Lung (tissue), 12 donors: ENCODE data around the gene SCUBE3. TPM values are rescaled to one million over a fixed set of nuclear protein-coding genes. Genes with fewer than 3 reads are reported as not detected.

Source experiments
- ATAC-seq: fragments of 200-7000 bp; cut with Tn5 transposase; one replicate; pipeline ENCODE4 v1.9.1; 2020; ENCODE audit warnings: moderate number of reproducible peaks; ENCODE audit not compliant: insufficient read depth, low FRiP score
- DNase-seq, 3 donors: peaks; one replicate each; pipeline ENCODE4 v3.0.0-alpha.2; 2013 to 2017
- H3K27ac ChIP-seq, 2 donors: one replicate each; pipeline ENCODE4 v1.5.1; 2013; ENCODE audit warnings: mild to moderate bottlenecking in 2 of 2, moderate library complexity in 2 of 2, control low read depth in 1 of 2, inconsistent platforms in 1 of 2, low read depth in 1 of 2, low read length in 1 of 2
- H3K27me3 ChIP-seq, 3 donors: one replicate each; pipeline ENCODE4 v1.5.1; 2013; ENCODE audit warnings: low read length in 2 of 3; ENCODE audit not compliant: control insufficient read depth in 3 of 3, insufficient read depth in 3 of 3
- H3K36me3 ChIP-seq, 4 donors: one replicate each; pipeline ENCODE4 v1.5.1; 2013; ENCODE audit warnings: low read length in 4 of 4, mild to moderate bottlenecking in 1 of 4, moderate library complexity in 1 of 4; ENCODE audit not compliant: control insufficient read depth in 4 of 4, insufficient read depth in 4 of 4
- H3K4me1 ChIP-seq, 5 donors: one replicate each; pipeline ENCODE4 v1.5.1; 2013; ENCODE audit warnings: low read length in 5 of 5, mild to moderate bottlenecking in 2 of 5, moderate library complexity in 1 of 5; ENCODE audit not compliant: control insufficient read depth in 5 of 5, insufficient read depth in 5 of 5
- H3K4me3 ChIP-seq: one replicate; pipeline ENCODE4 v1.5.1; 2013; ENCODE audit warnings: mild to moderate bottlenecking, control low read depth, moderate library complexity
- H3K9ac ChIP-seq, 2 donors: one replicate each; pipeline ENCODE4 v1.5.1; 2013; ENCODE audit warnings: low read length in 2 of 2, control low read depth in 1 of 2; ENCODE audit not compliant: insufficient read depth in 1 of 2
- H3K9me3 ChIP-seq, 4 donors: one replicate each; pipeline ENCODE4 v1.5.1; 2013; ENCODE audit warnings: low read length in 3 of 4, mild to moderate bottlenecking in 1 of 4, moderate library complexity in 1 of 4; ENCODE audit not compliant: control insufficient read depth in 4 of 4, insufficient read depth in 3 of 4
- CTCF ChIP-seq: IDR thresholded peaks from 2 replicates; pipeline ENCODE4 v1.5.1; 2012; ENCODE audit warnings: mild to moderate bottlenecking; ENCODE audit errors: control extremely low read depth, extremely low read depth
- WGBS, 2 donors: extraction: QIAGEN DNeasy Blood & Tissue Kit; methylation state at CpG; one replicate each; pipeline ENCODE4 v1.1.7; 2013; 5-methylcytosine and 5-hydroxymethylcytosine counted together
- polyA plus RNA-seq, 2 donors: library from polyadenylated mRNA; stranded (reverse); fragments of 200-250 nt; gene quantifications; one replicate each; pipeline ENCODE4 v1.2.1, GENCODE V29; 2013
- total RNA-seq, 2 donors: library from RNA; depleted of rRNA in 1 of 2; stranded (reverse); fragments of >200 nt in 1 of 2; gene quantifications; one replicate each; pipeline ENCODE4 v1.2.1, GENCODE V29; 2014 to 2021
- donor health status: control.
- donor health status: control.
- donor health status: Bipolar disorder and iron deficiency.
- donor health status: healthy.
- donor health status: DM: yes; HTN: yes; CAD: no.

SCUBE3 gene
- total and polyA plus RNA-seq, 4 donors, result 0.02 to 2.1 (median 0.92) TPM

GRCh38 chr6:35243386-35243958 is 29.7 kb downstream of the SCUBE3 start:
- no peaks in the 10 kb centered on the region for H3K9me3 ChIP-seq
- peaks cover 0 to 24% (median 9%) of the 10 kb centered on the region in 5 donors for H3K4me1 ChIP-seq
- ATAC-seq (no peak), DNase-seq (no peak)
- H3K9ac ChIP-seq, result no peak overlapping the region
- peaks cover 0 to 10% (median 3%) of the 10 kb centered on the region in 4 donors for H3K36me3 ChIP-seq
- H3K27ac ChIP-seq, result no peak overlapping the region
- no peak for TF ChIP-seq CTCF
- H3K4me3 ChIP-seq, result no peak overlapping the region
- no peaks in the 10 kb centered on the region for H3K27me3 ChIP-seq
- 87 to 89% methylated on average over 17 of the region's 17 CpGs for WGBS, 2 donors

- no peak for TF ChIP-seq CTCF
- 95 to 97% methylated on average over 7 of the region's 7 CpGs for WGBS, 2 donors
- H3K27me3 ChIP-seq, result no peaks in the 10 kb centered on the region
- H3K9ac ChIP-seq, result no peak overlapping the region
- ATAC-seq (no peak), DNase-seq (no peak)
- no peaks in the 10 kb centered on the region for H3K9me3 ChIP-seq
- peaks cover 0 to 10% (median 3%) of the 10 kb centered on the region in 4 donors for H3K36me3 ChIP-seq
- no peak overlapping the region for H3K4me3 ChIP-seq
- H3K27ac ChIP-seq, result no peak overlapping the region
- peaks cover 0 to 13% (median 0%) of the 10 kb centered on the region in 5 donors for H3K4me1 ChIP-seq
Measured at GRCh38 chr6:35244551-35244950, 30.8 kb downstream of the SCUBE3 start.

GRCh38 chr6:35247642-35248231 is 34.0 kb downstream of the SCUBE3 start:
- 92 to 95% methylated on average over 2 of the region's 2 CpGs for WGBS, 2 donors
- DNase-seq (no peak), ATAC-seq (no peak)
- Histone ChIP-seq H3K36me3 (peaks cover 0 to 13% (median 5%) of the 10 kb centered on the region in 4 donors), H3K4me1 (peaks cover 0 to 3% (median 0%) of the 10 kb centered on the region in 5 donors), H3K4me3 (no peak overlapping the region), H3K27me3 (no peaks in the 10 kb centered on the region), H3K9ac (no peak overlapping the region), H3K9me3 (peaks cover 0 to 2% (median 0%) of the 10 kb centered on the region in 4 donors), H3K27ac (no peak overlapping the region)
- TF ChIP-seq CTCF, result no peak
